ENCODE data around the gene KCTD2.

The KCTD2 gene

DNA sequence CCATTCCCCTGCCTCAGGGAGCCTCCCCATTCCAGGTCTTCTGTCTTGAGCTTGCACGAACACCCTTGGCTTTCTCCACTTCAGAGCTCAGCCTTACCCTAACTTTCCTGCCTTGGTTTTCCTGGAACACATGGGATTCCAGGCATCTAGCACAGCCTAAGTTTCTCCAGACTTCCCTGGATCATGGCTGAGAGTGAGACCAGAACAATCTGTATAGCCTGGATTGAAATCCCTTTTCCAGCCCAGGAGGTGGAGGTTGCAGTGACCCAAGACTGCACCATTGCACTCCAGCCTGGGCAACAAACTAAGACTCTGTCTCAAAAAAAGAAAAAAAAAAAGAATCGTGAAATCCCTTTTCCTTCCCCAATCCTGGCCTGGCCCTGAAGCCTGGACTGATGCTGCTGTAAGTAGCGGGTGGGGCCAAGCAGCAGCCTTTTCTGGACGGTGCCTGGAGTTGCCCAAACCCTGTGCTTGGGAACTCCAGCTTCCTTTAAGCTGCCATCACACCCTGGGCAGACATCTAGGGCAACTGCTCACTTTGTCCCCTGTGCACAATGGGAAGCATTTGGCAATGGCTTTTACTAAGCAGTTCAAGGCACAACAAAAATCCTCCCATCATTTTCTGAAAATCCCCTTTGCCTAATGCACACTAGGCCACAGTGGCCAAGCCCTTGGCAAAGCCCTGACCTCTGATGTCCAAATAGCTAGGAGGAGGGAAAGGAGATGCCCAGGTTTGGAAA, 28.7 kb downstream of the KCTD2 start:
- FAIRE-seq (no peak), DNase-seq (ENCODE audit: low spot score) (no peak)

GRCh38 chr17:75077072-75077495, 30.1 kb downstream of the KCTD2 start:
- no peak for DNase-seq (ENCODE audit: low spot score)
- FAIRE-seq, result no peak

DNA sequence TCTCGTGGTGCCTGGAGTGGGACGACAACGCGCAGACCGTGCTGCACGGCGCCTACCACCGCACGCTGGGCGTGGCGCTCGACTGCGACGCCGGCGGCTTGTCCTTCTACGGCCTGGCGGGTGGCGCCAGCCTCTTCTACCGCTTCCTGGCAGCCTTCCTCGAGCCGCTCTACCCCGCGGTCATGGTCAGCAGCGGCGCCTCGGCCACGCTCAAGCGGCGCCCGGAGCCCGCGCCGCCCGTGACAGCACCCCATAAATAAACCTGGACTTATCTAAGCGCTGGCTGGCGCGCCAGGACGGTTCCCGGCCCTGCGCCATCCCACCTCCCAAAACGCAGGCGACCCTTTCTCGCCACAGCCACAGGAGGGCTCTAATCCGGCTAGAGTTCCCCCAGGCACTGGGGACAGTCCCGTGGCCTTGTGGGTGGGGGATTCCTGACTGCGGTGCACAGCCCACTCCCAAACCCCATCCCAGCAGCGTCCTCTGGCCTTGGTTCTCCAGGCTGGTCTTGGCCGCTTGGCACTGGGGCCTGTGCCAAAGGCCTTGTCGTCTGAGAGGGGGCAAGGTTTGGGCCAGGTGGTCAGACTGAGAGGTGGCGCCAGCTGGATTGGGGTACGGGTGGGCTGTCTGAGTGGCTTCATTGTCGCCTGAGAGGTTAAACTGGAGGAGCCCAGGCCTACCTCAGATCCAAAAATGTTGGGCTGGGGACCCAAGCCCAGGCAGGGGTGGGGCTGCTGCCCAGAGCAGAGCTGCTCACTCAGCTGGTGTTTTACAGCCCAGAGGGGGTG, 30.7 kb downstream of the KCTD2 start:
- no peak for DNase-seq (ENCODE audit: low spot score)
- FAIRE-seq, result no peak

DNA sequence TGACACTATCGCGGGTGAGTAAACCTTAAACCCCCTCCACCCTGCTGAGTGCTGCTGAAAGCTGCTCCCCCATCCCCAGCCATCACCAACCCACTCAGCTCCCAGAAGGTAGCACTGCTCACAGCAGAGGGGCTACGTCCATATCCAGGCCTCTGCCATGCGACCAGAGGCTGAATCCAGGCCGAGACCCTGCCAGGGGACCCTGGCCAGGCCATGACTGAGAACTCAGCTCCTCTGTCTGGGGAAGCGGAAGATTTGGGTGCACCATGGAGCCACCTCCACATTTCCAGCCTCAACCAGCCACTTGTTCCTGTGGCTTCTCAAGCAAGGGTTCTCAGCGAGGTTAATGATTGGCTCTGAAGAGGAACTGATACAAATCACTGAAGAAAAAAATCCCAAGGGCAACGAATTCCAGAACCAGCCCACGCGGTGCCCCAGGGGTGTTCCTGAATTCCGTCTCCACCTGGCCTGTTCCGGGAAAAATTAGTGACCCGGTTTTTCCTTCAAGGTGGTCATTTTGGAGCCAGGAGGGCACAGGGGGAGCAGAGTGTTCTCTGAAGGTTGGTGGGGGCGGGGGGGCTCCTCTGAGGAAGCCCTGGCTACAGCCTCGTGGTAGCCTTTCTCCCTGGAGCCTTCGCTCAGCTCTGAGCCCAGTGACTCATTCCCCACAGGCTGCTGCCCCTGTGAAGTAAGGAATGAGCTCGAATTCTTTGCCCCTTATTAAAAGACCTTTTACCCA, 31.4 kb downstream of the KCTD2 start:
- FAIRE-seq (peak; percentile 87), DNase-seq (ENCODE audit: low spot score) (peak; percentile 89)

- no peak for FAIRE-seq
- no peak for DNase-seq (ENCODE audit: low spot score)
These were observed 32.0 kb downstream of the KCTD2 start for GRCh38 chr17:75079023-75079373.

- no peak for FAIRE-seq
- no peak for DNase-seq (ENCODE audit: low spot score)
These were observed 34.9 kb downstream of the KCTD2 start for GRCh38 chr17:75081611-75082540.

- FAIRE-seq, result no peak
- no peak for DNase-seq (ENCODE audit: low spot score)
These were observed 35.7 kb downstream of the KCTD2 start for GRCh38 chr17:75082683-75083082.

DNA sequence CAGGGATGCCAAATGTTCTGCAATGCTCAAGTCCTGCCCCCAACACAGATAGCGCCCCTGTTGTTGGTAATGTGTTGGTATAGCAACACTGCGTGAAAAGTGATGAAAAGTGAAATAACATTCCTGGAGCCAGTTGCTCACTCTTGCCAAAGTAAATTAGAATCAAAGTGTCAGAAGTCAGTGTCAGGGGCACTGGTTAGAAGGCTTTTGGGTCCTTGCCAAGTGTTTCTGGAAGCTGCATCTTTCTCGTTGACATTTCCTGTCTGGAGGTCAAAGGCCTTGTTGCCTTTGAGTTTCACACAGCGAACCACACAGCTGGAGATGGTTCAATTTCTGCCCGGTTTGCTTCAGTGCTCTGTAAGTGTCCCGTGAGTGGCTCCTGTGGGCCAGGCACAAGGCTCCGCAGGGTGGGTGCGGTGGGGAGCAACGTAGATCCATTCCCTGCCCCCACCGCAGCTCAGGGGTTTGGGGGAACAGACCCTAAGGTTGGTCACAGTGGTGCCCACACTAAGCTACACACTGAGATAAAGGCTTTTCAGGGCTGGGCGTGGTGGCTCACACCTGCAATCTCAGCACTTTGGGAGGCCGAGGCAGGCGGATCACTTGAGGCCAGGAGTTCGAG, 37.1 kb downstream of the KCTD2 start:
- DNase-seq (ENCODE audit: low spot score) (peak; percentile 10), FAIRE-seq (no peak)

GRCh38 chr17:75086496-75087181, 39.6 kb downstream of the KCTD2 start:
- no peak for DNase-seq (ENCODE audit: low spot score)
- no peak for FAIRE-seq

GRCh38 chr17:75087182-75087557, 40.1 kb downstream of the KCTD2 start:
- no peak for DNase-seq (ENCODE audit: low spot score)
- FAIRE-seq, result no peak

DNA sequence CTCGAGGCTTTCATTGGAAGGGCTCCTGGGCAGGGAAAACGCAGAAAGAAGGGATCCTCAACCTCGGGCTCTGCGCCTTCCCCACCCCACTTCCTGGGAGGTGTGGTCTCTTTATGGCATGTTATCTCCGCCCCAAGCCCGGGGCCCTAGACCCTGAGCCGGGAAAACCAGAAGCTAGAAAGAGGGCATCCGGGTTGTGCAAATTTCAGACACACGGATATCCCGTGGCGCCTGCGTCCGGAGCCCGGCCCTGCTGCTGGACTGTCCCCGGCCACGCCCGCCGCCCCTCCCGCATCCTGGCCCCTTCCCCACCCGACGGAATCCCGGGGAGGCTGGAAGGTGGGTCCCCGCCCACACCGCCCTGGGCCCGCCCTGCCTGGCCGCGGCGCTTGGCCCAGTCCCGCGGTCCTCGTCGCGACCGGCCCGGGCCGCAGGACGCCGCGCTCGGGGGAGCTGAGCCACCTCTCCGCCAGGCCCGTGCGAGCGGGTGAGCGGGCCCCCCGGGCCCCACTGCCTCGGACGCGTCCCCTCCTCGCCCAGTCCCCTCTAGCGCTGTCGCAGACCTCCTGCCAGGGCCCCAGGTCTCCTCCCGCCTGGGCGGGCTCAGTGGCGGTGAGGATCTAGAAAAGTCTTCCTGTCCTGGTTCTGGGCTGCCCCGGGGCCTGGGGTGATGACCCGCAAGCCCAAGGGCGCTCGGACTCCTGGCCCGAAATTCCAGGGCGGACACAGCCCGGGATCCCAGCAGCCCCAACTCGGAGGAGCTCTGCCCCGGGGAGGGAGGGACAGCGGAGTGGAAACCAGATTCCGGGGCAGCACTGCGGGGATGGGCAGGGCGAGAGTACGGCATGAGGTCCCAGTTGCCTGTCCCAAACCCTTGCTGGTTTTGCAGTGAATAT, 40.8 kb downstream of the KCTD2 start, which contains the start of gene SLC16A5:
Gene SLC16A5 (plus strand): TSS at position 397 of the 896 bp plus-strand sequence. CDS start 5,683 bp downstream, outside the sequence.
- DNase-seq (ENCODE audit: low spot score), result peak; percentile 65

GRCh38 chr17:75088465-75089417, 41.7 kb downstream of the KCTD2 start:
- DNase-seq (ENCODE audit: low spot score) (peak; percentile 43), FAIRE-seq (no peak)

More for the DNA sequence above, 40.8 kb downstream of the KCTD2 start, which contains the start of gene SLC16A5:
- no peak for FAIRE-seq

DNA sequence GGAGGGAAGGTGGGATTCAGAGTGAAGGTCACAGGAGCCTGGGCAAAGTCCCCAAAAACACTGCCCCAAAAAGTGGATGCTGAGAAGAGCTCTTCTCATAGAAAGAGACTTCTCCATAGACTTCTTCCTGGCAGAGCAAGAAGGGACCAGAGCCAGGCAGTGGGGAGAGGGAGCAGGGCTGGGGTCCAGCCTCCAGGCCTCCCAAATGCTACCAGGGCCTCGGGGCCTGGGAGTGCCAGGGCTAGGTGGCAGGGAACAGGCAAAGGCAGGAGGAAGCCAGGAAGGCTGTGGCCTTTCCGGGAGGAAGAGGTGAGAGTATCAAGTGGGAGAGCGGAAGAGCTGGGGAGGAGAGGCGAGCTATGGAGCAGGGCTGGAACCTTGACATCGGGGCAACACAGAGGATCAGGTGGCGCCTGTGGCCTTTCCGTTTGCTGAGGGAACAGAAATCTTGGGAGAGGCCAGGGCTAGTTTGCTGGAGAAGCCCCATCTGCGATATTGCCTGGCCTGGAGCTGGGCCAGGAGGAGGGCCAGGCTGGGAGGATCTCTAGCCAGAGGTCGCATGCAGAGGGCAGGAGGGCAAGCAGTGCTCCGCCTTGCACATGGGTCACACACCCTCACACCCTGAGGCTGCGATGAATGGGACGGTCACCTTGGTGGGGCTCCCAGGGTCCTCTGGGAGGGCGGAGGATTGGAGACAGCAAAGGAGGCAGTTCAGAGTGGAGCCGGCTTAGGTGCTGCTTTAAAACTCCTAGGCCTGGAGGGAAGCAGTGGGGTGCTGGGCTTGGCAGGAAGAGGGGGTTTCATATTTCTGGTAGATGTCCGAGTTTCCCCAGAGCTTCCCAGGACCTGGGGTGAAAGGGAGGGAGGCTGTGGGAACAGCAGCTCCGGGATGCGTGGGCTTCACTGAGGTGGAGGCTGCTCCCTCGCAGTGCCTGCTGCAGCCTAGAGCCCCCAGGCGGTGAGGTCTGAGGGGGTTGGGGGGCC, 44.1 kb downstream of the KCTD2 start:
- no peak for DNase-seq (ENCODE audit: low spot score)
- no peak for FAIRE-seq

GRCh38 chr17:75091855-75092327, 44.9 kb downstream of the KCTD2 start:
- DNase-seq (ENCODE audit: low spot score) (no peak), FAIRE-seq (no peak)

DNA sequence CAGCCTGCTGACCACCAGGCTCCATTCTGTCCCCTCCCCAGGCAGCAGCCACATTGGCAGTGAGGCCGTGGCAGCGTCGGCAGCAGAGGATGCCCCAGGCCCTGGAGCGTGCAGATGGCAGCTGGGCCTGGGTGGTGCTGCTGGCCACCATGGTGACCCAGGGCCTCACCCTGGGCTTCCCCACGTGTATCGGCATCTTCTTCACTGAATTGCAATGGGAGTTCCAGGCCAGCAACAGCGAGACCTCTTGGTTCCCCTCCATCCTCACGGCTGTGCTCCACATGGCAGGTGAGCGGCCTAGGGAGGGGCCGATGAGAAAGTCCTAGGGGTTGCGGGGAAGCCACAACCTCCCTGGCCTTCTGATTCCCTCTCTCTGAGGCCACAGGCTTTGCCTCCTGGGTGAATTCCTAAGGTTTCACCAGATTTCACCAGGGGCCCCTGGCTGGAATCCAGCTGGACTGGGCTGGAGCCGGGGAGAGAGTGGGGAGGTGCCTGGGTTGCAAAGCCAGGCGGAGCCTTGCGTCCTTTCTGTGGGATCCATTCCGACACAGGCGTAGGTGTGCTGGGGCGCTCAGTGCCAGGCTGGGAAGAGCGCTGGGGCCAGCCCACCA, 46.6 kb downstream of the KCTD2 start:
- DNase-seq (ENCODE audit: low spot score), result no peak
- no peak for FAIRE-seq

DNA sequence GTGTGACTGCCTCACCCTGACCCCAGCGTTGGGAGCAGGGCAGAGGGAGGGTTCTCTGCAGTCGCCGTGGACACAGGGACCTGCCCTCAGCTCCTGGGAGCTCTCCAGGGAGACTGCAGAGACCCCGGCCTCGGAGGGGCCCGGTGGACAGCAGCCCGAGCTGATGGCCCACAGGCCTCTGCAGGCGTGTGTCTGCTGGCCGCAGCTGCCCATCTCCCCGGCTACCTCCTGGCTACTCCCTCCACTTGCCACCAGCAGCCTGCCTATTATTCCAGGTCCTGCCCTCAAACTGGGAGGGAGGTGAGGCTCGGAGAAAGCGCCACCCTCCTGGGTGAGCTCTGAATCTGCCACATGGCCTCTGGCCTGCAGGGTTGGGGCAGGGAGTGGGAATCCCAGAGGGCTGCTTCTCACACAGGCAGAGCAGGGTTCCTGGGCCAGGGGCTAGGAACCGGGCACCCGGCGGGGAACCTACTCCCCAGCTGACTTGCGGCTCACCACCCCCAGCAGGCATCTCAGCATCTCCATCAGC, 47.9 kb downstream of the KCTD2 start:
- no peak for FAIRE-seq

More for the DNA sequence above, 47.9 kb downstream of the KCTD2 start:
- DNase-seq (ENCODE audit: low spot score), result no peak

All from RCC 7860 (cell line).